MCF 10A (cell line): Measurements from ENCODE around the gene GAN. TPM values are rescaled to one million over a fixed set of nuclear protein-coding genes. Genes with fewer than 3 reads are reported as not detected.

Experiments used
- BruUV-seq: library from RNA; stranded (reverse); fragments of 400-500 nt; replicated peaks from 2 replicates; lab custom pipeline; 2021; lab: Mats Ljungman, UMichigan
- CTCF ChIA-PET: fragments of 300-600 bp; sonication (Branson Sonifier 250); formaldehyde crosslinking; extraction: SDS; loops from one replicate; lab custom pipeline; 2021; ENCODE audit warnings: antibody characterized with exemption, inconsistent platforms; lab: Yijun Ruan, JAX
- POLR2A ChIA-PET: fragments of 300-600, 350-650 bp; sonication (Branson Sonifier 250); formaldehyde crosslinking; extraction: SDS; loops from one replicate; lab custom pipeline; 2020; ENCODE audit warnings: antibody characterized with exemption, inconsistent platforms; lab: Yijun Ruan, JAX
- DNase-seq: peaks from one replicate; pipeline ENCODE4 v3.0.0-alpha.2; 2018; ENCODE audit not compliant: unreplicated experiment
- H3K27ac Mint-ChIP-seq: one replicate; pipeline ENCODE4 v1.8.0; 2022; ENCODE audit warnings: mild to moderate bottlenecking, low read depth, mixed read lengths; ENCODE audit not compliant: unreplicated experiment
- H3K27me3 Mint-ChIP-seq: one replicate; pipeline ENCODE4 v1.8.0; 2022; ENCODE audit warnings: mixed read lengths; ENCODE audit not compliant: insufficient read depth, unreplicated experiment
- H3K36me3 Mint-ChIP-seq: one replicate; pipeline ENCODE4 v1.8.0; 2022; ENCODE audit warnings: mild to moderate bottlenecking, moderate library complexity, mixed read lengths; ENCODE audit not compliant: insufficient read depth, unreplicated experiment
- H3K4me1 Mint-ChIP-seq: one replicate; pipeline ENCODE4 v1.8.0; 2022; ENCODE audit warnings: mixed read lengths; ENCODE audit not compliant: insufficient read depth, unreplicated experiment
- H3K4me3 Mint-ChIP-seq: one replicate; pipeline ENCODE4 v1.8.0; 2022; ENCODE audit warnings: mild to moderate bottlenecking, moderate library complexity, mixed read lengths; ENCODE audit not compliant: unreplicated experiment
- H3K9me3 Mint-ChIP-seq: one replicate; pipeline ENCODE4 v1.8.0; 2022; ENCODE audit warnings: mixed read lengths; ENCODE audit not compliant: unreplicated experiment
- intact Hi-C: fragments of 100-400 bp; cut with micrococcal nuclease; formaldehyde crosslinking; loops from 2 replicates; pipeline ENCODE4 v1.14.1; 2022
- total RNA-seq: library from RNA; stranded (reverse); gene quantifications from 2 replicates; pipeline ENCODE4 v1.2.3, GENCODE V29; 2022
- TF ChIP-seq, protein P1 (sequence below): fragments of 200-600 bp; IDR thresholded peaks from one replicate; pipeline ENCODE4 v1.8.0; 2022; ENCODE audit warnings: antibody characterized with exemption, mild to moderate bottlenecking; ENCODE audit not compliant: unreplicated experiment

The GAN gene
- total RNA-seq, 1 experiment from 2014 or later: 12.4 TPM

DNA sequence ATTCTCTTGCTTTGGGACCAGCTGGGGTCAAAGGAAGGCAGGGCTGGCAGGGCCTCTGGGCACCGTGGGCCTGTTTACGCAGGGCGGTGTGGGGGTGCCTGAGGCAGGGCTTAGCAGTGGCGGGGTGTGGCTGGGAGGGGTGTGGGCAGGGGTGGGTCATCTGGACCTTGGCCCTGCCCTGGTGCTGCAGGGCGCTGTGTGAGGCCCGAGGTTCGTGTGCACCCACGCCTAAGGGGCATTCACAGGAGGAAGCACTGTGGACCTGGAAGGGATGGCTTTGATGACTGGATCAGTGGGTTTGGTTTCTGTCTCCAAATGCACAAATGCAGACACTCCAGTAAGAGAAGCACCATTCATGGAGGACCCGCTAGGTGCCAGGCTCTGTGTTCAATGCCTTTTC lies 39.0 kb upstream of the GAN start:
- H3K36me3 Mint-ChIP-seq: no peaks in the 10 kb centered on the region
- CTCF ChIA-PET: interaction anchor here (2.4 kb wide), 1 partner anchor 71 kb away, joined by 10 read pairs; no protein-coding TSS in a partner anchor
- BruUV-seq: no TSS peak
- intact Hi-C loops: no loop called here
- POLR2A ChIA-PET: no interaction called here
- TF ChIP-seq, protein P1, sequence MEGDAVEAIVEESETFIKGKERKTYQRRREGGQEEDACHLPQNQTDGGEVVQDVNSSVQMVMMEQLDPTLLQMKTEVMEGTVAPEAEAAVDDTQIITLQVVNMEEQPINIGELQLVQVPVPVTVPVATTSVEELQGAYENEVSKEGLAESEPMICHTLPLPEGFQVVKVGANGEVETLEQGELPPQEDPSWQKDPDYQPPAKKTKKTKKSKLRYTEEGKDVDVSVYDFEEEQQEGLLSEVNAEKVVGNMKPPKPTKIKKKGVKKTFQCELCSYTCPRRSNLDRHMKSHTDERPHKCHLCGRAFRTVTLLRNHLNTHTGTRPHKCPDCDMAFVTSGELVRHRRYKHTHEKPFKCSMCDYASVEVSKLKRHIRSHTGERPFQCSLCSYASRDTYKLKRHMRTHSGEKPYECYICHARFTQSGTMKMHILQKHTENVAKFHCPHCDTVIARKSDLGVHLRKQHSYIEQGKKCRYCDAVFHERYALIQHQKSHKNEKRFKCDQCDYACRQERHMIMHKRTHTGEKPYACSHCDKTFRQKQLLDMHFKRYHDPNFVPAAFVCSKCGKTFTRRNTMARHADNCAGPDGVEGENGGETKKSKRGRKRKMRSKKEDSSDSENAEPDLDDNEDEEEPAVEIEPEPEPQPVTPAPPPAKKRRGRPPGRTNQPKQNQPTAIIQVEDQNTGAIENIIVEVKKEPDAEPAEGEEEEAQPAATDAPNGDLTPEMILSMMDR: no peak
- H3K9me3 Mint-ChIP-seq: no peaks in the 10 kb centered on the region
- no peak for DNase-seq
- H3K27ac Mint-ChIP-seq: no peak overlapping the region
- H3K4me3 Mint-ChIP-seq: no peak overlapping the region
- no peaks in the 10 kb centered on the region for H3K27me3 Mint-ChIP-seq
- H3K4me1 Mint-ChIP-seq: peaks cover 10% of the 10 kb centered on the region

DNA sequence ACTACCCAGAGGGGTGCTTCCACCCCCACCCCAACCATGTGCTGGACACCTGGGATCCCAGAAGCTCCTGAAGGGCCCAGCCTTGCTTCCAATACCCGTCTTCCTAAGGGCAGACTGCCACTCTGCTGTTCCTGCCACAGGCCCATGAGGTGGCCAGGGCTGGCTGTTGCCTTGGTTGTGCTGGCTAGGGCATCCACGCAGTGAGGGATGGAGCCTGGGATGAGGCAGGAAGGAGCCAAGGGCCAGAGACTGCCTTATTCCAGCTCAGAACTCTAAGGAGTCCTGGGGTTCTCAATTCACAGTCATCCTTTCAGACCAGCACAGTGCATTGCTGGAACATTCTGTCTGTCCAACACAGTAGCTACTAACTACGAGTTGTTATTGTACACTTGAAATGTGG lies 38.4 kb upstream of the GAN start:
- Mint-ChIP-seq H3K36me3 (no peaks in the 10 kb centered on the region), H3K9me3 (no peaks in the 10 kb centered on the region), H3K4me3 (no peak overlapping the region), H3K27me3 (no peaks in the 10 kb centered on the region), H3K4me1 (peaks cover 10% of the 10 kb centered on the region), H3K27ac (no peak overlapping the region)
- TF ChIP-seq, protein P1: no peak
- no TSS peak for BruUV-seq
- intact Hi-C loops: no loop called here
- CTCF ChIA-PET: no interaction called here
- POLR2A ChIA-PET: no interaction called here
- no peak for DNase-seq

DNA sequence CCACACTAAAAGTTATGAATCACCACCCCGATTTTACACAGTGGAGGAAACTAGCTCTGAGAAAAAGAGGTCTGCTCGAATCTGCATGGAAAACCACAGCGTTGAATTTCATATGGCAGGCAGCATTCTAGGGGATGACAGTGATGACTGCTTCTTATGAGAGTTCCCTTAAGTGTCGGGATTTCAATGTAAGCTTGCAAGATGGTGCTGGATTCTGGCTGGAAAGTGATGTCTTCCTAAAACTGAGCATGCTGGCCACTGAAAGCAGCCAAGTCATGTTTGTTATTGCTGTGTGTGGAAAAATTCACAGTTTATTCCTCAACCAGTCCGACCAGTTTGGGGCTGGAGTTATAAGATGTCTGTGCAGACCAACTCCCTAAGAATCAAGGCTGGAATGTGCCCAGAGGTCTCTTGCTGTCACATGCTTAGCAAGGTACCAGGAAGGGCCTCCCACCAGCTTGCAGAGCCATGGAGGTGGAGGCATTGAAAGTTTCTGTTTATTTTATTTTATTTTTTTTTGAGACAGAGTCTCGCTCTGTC lies 37.2 kb upstream of the GAN start:
- DNase-seq: no peak
- H3K4me1 Mint-ChIP-seq: peaks cover 10% of the 10 kb centered on the region
- H3K27ac Mint-ChIP-seq: no peak overlapping the region
- POLR2A ChIA-PET: interaction anchor here (1.0 to 1.4 kb wide), 2 partner anchors 12 to 31 kb away, joined by 4 read pairs; no protein-coding TSS in a partner anchor
- H3K4me3 Mint-ChIP-seq: no peak overlapping the region
- CTCF ChIA-PET: interaction anchor here (1.0 to 2.6 kb wide), 3 partner anchors 14 to 72 kb away, joined by 3 to 9 read pairs (median 4); no protein-coding TSS in a partner anchor
- TF ChIP-seq, protein P1: no peak
- no TSS peak for BruUV-seq
- H3K36me3 Mint-ChIP-seq: no peaks in the 10 kb centered on the region
- intact Hi-C loops: no loop called here
- no peaks in the 10 kb centered on the region for H3K9me3 Mint-ChIP-seq
- H3K27me3 Mint-ChIP-seq: no peaks in the 10 kb centered on the region

DNA sequence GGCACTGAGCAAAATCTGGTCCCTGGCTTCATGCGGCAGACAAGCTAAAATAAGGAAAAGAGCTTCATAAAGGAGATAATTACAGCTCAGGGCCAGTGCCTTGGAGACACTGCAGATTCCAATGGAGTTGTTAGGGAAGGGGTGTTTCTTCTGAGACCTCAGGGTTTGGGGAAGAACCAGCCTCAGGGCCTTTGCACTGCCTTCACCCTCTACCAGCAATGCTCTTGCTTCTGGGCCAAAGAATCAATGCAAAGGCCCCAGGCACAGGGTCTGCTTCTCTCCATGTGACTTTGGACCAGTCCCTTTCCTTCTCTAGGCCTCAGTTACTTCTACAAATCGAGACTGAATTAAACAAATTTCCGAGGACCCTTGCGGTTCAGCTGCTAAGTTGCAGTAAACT lies 36.2 kb upstream of the GAN start:
- Mint-ChIP-seq H3K27ac (no peak overlapping the region), H3K4me1 (peaks cover 10% of the 10 kb centered on the region), H3K4me3 (no peak overlapping the region), H3K27me3 (no peaks in the 10 kb centered on the region), H3K9me3 (no peaks in the 10 kb centered on the region), H3K36me3 (no peaks in the 10 kb centered on the region)
- DNase-seq: no peak
- BruUV-seq: no TSS peak
- intact Hi-C loops: no loop called here
- CTCF ChIA-PET: interaction anchor here (1.0 to 2.6 kb wide), 3 partner anchors 15 to 73 kb away, joined by 3 to 9 read pairs (median 4); no protein-coding TSS in a partner anchor
- POLR2A ChIA-PET: interaction anchor here (1.4 to 1.9 kb wide), 2 partner anchors 12 to 36 kb away, joined by 4 to 6 read pairs; partner anchors contain the start of gene GAN
- TF ChIP-seq, protein P1: no peak
